ENCODE results near the gene ZCCHC3. TPM values are rescaled to one million over a fixed set of nuclear protein-coding genes. Genes with fewer than 3 reads are reported as not detected.

ZCCHC3 gene
- total RNA-seq (2022; extraction: Qiagen RNA extraction; ENCODE audit: low read depth): 17.4 to 24.5 TPM (median 21.9 TPM) in 5 replicates

GRCh38 chr20:297098-297924 lies at the start of gene ZCCHC3:
ZCCHC3 (plus strand) TSS chr20:297570; CDS start chr20:297587, 17 bp downstream.

GRCh38 chr20:257419-257818 lies 40.0 kb upstream of the ZCCHC3 start, which contains the start of gene DEFB132:
DEFB132 (plus strand) TSS chr20:257724; CDS start chr20:257779, 55 bp downstream.

GRCh38 chr20:290084-290831 lies 7.1 kb upstream of the ZCCHC3 start, which contains the start of gene C20orf96:
C20orf96 (minus strand) TSS chr20:290750; CDS start chr20:290610, 140 bp downstream.

GRCh38 chr20:325045-325888 lies 27.9 kb downstream of the ZCCHC3 start, which contains the start of gene SOX12:
SOX12 (plus strand) TSS chr20:325552; CDS start chr20:325925, 373 bp downstream.

GRCh38 chr20:346640-347316 lies 49.4 kb downstream of the ZCCHC3 start, which contains the start of gene NRSN2:
NRSN2 (plus strand) TSS chr20:347111; CDS start chr20:349644, 2,533 bp downstream.

Other genes starting within 250 kb of the ZCCHC3 start
- not detected in 5 replicates for gene DEFB125, start 209.9 kb upstream of the ZCCHC3 start, total RNA-seq (2022; extraction: Qiagen RNA extraction; ENCODE audit: low read depth)
- not detected in 5 replicates for gene DEFB126, start 155.0 kb upstream of the ZCCHC3 start, total RNA-seq (2022; extraction: Qiagen RNA extraction; ENCODE audit: low read depth)
- not detected in 5 replicates for gene DEFB127, start 140.1 kb upstream of the ZCCHC3 start, total RNA-seq (2022; extraction: Qiagen RNA extraction; ENCODE audit: low read depth)
- gene DEFB128, start 107.9 kb upstream of the ZCCHC3 start, total RNA-seq (2022; extraction: Qiagen RNA extraction; ENCODE audit: low read depth): not detected in 5 replicates
- gene DEFB129, start 70.3 kb upstream of the ZCCHC3 start, total RNA-seq (2022; extraction: Qiagen RNA extraction; ENCODE audit: low read depth): not detected in 5 replicates
- gene DEFB132, start 39.8 kb upstream of the ZCCHC3 start, total RNA-seq (2022; extraction: Qiagen RNA extraction; ENCODE audit: low read depth): not detected in 5 replicates
- 9.9 to 12.6 TPM (median 11.5 TPM) in 5 replicates for gene C20orf96, start 6.8 kb upstream of the ZCCHC3 start, total RNA-seq (2022; extraction: Qiagen RNA extraction; ENCODE audit: low read depth)
- 17.9 to 33.9 TPM (median 29.0 TPM) in 5 replicates for gene SOX12, start 28.0 kb downstream of the ZCCHC3 start, total RNA-seq (2022; extraction: Qiagen RNA extraction; ENCODE audit: low read depth)
- 44.0 to 66.8 TPM (median 61.8 TPM) in 5 replicates for gene NRSN2, start 49.5 kb downstream of the ZCCHC3 start, total RNA-seq (2022; extraction: Qiagen RNA extraction; ENCODE audit: low read depth)
- gene TRIB3, start 83.2 kb downstream of the ZCCHC3 start, total RNA-seq (2022; extraction: Qiagen RNA extraction; ENCODE audit: low read depth): 32.3 to 52.4 TPM (median 48.4 TPM) in 5 replicates
- gene RBCK1, start 110.7 kb downstream of the ZCCHC3 start, total RNA-seq (2022; extraction: Qiagen RNA extraction; ENCODE audit: low read depth): 100 to 148 TPM (median 138 TPM) in 5 replicates
- gene TBC1D20, start 165.0 kb downstream of the ZCCHC3 start, total RNA-seq (2022; extraction: Qiagen RNA extraction; ENCODE audit: low read depth): 28.9 to 35.2 TPM (median 35.0 TPM) in 5 replicates
- gene CSNK2A1, start 246.2 kb downstream of the ZCCHC3 start, total RNA-seq (2022; extraction: Qiagen RNA extraction; ENCODE audit: low read depth): 128 to 210 TPM (median 151 TPM) in 5 replicates

Measured in A549 treated with ZK216348 at 1 μM for 4 hours (cell line).